Tibial nerve (tissue), 4 donors: Measurements from ENCODE around the gene RIMS4.

Experiments
- CTCF ChIP-seq, 5 experiments: fragments of 200-600 bp in 3 of 5; fragments of 450-650 bp in 2 of 5; sonication (generic) in 3 of 5; IDR thresholded peaks; one replicate each; pipeline ENCODE4 v1.5.1; 2016 to 2019; ENCODE audit warnings: antibody characterized with exemption in 5 of 5, mild to moderate bottlenecking in 3 of 5, moderate library complexity in 2 of 5
- EP300 ChIP-seq, 2 donors: sonication (generic); formaldehyde crosslinking; IDR thresholded peaks; one replicate each; pipeline ENCODE4 v1.6.1; 2017; ENCODE audit warnings: antibody characterized with exemption in 2 of 2, mild to moderate bottlenecking in 1 of 2
- POLR2A ChIP-seq, 2 donors: fragments of 450-650 bp; IDR thresholded peaks; one replicate each; pipeline ENCODE4 v1.6.1; 2017; ENCODE audit warnings: antibody characterized with exemption in 2 of 2, mild to moderate bottlenecking in 2 of 2, moderate library complexity in 2 of 2

GRCh38 chr20:44843876-44844275 lies 33.5 kb upstream of the RIMS4 start:
- no peak for TF ChIP-seq CTCF (IDR thresholded peaks at IDR 0.05)
- TF ChIP-seq POLR2A (IDR thresholded peaks at IDR 0.05), result no peak
- TF ChIP-seq EP300 (IDR thresholded peaks at IDR 0.05), result no peak
